HepG2 (cell line): Measurements from ENCODE around the gene NKD1. TPM values are rescaled to one million over a fixed set of nuclear protein-coding genes. Genes with fewer than 3 reads are reported as not detected.

ENCODE experiments used
- CBFB ChIP-seq: sonication (generic); formaldehyde crosslinking; IDR thresholded peaks from 2 replicates; pipeline ENCODE4 v1.4.0; 2020; ENCODE audit warnings: missing genetic modification reagents
- CREB1 ChIP-seq, 2 experiments: fragments of 450-650 bp in 1 of 2; IDR thresholded peaks; 2 replicates each; pipeline ENCODE4 v1.6.1; 2016 to 2017; ENCODE audit warnings: control low read depth in 1 of 2, mild to moderate bottlenecking in 1 of 2, missing compliant biosample characterization in 1 of 2, missing genetic modification characterization in 1 of 2
- DMTF1 ChIP-seq: sonication (generic); formaldehyde crosslinking; IDR thresholded peaks from 2 replicates; pipeline ENCODE4 v1.4.0; 2020; ENCODE audit warnings: mild to moderate bottlenecking, missing genetic modification reagents
- GABPB1 ChIP-seq: IDR thresholded peaks from 2 replicates; pipeline ENCODE4 v1.6.1; 2016; ENCODE audit warnings: mild to moderate bottlenecking, missing genetic modification reagents, moderate library complexity, missing compliant biosample characterization
- KMT2B ChIP-seq: IDR thresholded peaks from 2 replicates; pipeline ENCODE4 v1.6.1; 2016; ENCODE audit warnings: missing genetic modification reagents, missing compliant biosample characterization
- MLXIP ChIP-seq: sonication (generic); formaldehyde crosslinking; IDR thresholded peaks from 2 replicates; pipeline ENCODE4 v1.9.0; 2021; ENCODE audit warnings: missing genetic modification reagents, borderline replicate concordance
- MTERF4 ChIP-seq: sonication (generic); formaldehyde crosslinking; IDR thresholded peaks from 2 replicates; pipeline ENCODE4 v1.8.0; 2023; ENCODE audit warnings: mild to moderate bottlenecking, missing genetic modification reagents
- MXD1 ChIP-seq: sonication (generic); formaldehyde crosslinking; IDR thresholded peaks from 2 replicates; pipeline ENCODE4 v1.4.0; 2020; ENCODE audit warnings: mild to moderate bottlenecking, missing genetic modification reagents
- MYC ChIP-seq: sonication (generic); formaldehyde crosslinking; IDR thresholded peaks from 2 replicates; pipeline ENCODE4 v1.9.0; 2021; ENCODE audit warnings: missing genetic modification reagents, borderline replicate concordance
- NKX3-1 ChIP-seq: sonication (generic); formaldehyde crosslinking; IDR thresholded peaks from 2 replicates; pipeline ENCODE4 v1.5.0; 2020; ENCODE audit warnings: missing genetic modification reagents
- PCBP1 ChIP-seq: fragments of 200-400 bp; formaldehyde crosslinking; IDR thresholded peaks from 2 replicates; pipeline ENCODE4 v1.6.1; 2017; ENCODE audit warnings: mild to moderate bottlenecking, low read depth, low read length, borderline replicate concordance
- PHB2 ChIP-seq: fragments of 450-650 bp; IDR thresholded peaks from 2 replicates; pipeline ENCODE4 v1.6.1; 2018; ENCODE audit not compliant: partially characterized antibody
- ZBTB21 ChIP-seq: sonication (generic); formaldehyde crosslinking; IDR thresholded peaks from 2 replicates; pipeline ENCODE4 v1.4.0; 2020; ENCODE audit warnings: missing genetic modification reagents
- ZBTB46 ChIP-seq: sonication (generic); formaldehyde crosslinking; IDR thresholded peaks from 2 replicates; pipeline ENCODE4 v1.4.0; 2020; ENCODE audit warnings: mild to moderate bottlenecking, missing genetic modification reagents, borderline replicate concordance
- ZFYVE20 ChIP-seq: sonication (generic); formaldehyde crosslinking; IDR thresholded peaks from 2 replicates; pipeline ENCODE4 v1.8.0; 2023; ENCODE audit warnings: low read depth, mild to moderate bottlenecking, moderate library complexity, missing genetic modification reagents, borderline replicate concordance
- ZMYM4 ChIP-seq: sonication (generic); formaldehyde crosslinking; IDR thresholded peaks from 2 replicates; pipeline ENCODE4 v1.8.1; 2023; ENCODE audit warnings: mild to moderate bottlenecking, missing genetic modification reagents
- ZNF224 ChIP-seq: sonication (generic); formaldehyde crosslinking; IDR thresholded peaks from 2 replicates; pipeline ENCODE4 v1.5.0; 2020; ENCODE audit warnings: mild to moderate bottlenecking, missing genetic modification reagents
- ZNF343 ChIP-seq: sonication (generic); formaldehyde crosslinking; IDR thresholded peaks from 2 replicates; pipeline ENCODE4 v1.4.0; 2020; ENCODE audit warnings: mild to moderate bottlenecking, missing genetic modification reagents
- polyA plus RNA-seq, 8 experiments: library from polyadenylated mRNA; depleted of rRNA in 3 of 8; stranded (reverse) in 7 of 8; unstranded in 1 of 8; fragments of >200 nt; fragmentation: Illumina TruSeq in 4 of 8; extraction: Trizol in 4 of 8; gene quantifications; 2 replicates each; pipeline versions ENCODE4 v1.2.1 to v1.2.3, GENCODE V29; 2011 to 2016; ENCODE audit warnings: low read depth in 4 of 8, missing spikeins in 1 of 8, mixed read lengths in 1 of 8; ENCODE audit not compliant: insufficient read depth in 1 of 8
- total RNA-seq, 5 experiments: library from RNA; depleted of rRNA; stranded (reverse); fragments of >200 nt; fragmentation: Illumina TruSeq; extraction: Trizol; gene quantifications; 2 replicates each; pipeline ENCODE4 v1.2.3, GENCODE V29; 2016; ENCODE audit warnings: low read depth in 1 of 5

NKD1 gene
- total and polyA plus RNA-seq, 2 of the 13 experiments (the other 11 are each of a cell fraction or from before 2014, with no cell fraction given), result 70.4 to 121 TPM

- TF ChIP-seq MLXIP, result peak; percentile 90
- no peak for TF ChIP-seq ZFYVE20 (CRISPR knock-in tag)
- TF ChIP-seq CREB1 (IDR thresholded peaks at IDR 0.05), result no peak
- TF ChIP-seq CREB1 (CRISPR knock-in tag; IDR thresholded peaks at IDR 0.05), result peak; percentile 85
- no peak for TF ChIP-seq PCBP1
- 0 out of 2 replicates have a peak, but pooled peaks have one; percentile 63 for TF ChIP-seq ZBTB46 (CRISPR knock-in tag)
- peak; percentile 84 for TF ChIP-seq MYC (CRISPR knock-in tag)
- TF ChIP-seq MTERF4 (CRISPR knock-in tag), result no peak
- TF ChIP-seq KMT2B (CRISPR knock-in tag), result peak; percentile 34; the same call in 1 of the 2 replicates
- no peak for TF ChIP-seq MXD1 (CRISPR knock-in tag)
- TF ChIP-seq DMTF1 (CRISPR knock-in tag), result no peak
- TF ChIP-seq CBFB (CRISPR knock-in tag), result no peak
- peak; percentile 59; the same call in 1 of the 2 replicates for TF ChIP-seq GABPB1 (CRISPR knock-in tag)
- peak; percentile 90; the same call in 1 of the 2 replicates for TF ChIP-seq ZNF343 (CRISPR knock-in tag)
- 0 out of 2 replicates have a peak, but pooled peaks have one; percentile 87 for TF ChIP-seq NKX3-1 (CRISPR knock-in tag)
- peak; percentile 87; the same call in 1 of the 2 replicates for TF ChIP-seq ZNF224 (CRISPR knock-in tag)
- TF ChIP-seq ZBTB21, result no peak
- peak; percentile 75 for TF ChIP-seq ZMYM4 (CRISPR knock-in tag)
- no peak for TF ChIP-seq PHB2
Observed at GRCh38 chr16:50530277-50531236, 17.6 kb upstream of the NKD1 start (continued).
